Lower lobe of right lung (tissue), 2 donors: ENCODE measurements around the gene STARD8. TPM values are rescaled to one million over a fixed set of nuclear protein-coding genes. Genes with fewer than 3 reads are reported as not detected.
"Not testable (repeated sequence)": the region's sequence is repeated elsewhere in the genome, so short reads cannot be mapped to it uniquely, and the experiment has no call there.

ENCODE experiments used
- ATAC-seq, 2 donors: fragments of 200-7000 bp; cut with Tn5 transposase; one replicate each; pipeline ENCODE4 v1.9.1; 2020 to 2022; ENCODE audit warnings: mild to moderate bottlenecking in 2 of 2, moderate library complexity in 2 of 2
- DNase-seq: peaks from one replicate; pipeline ENCODE4 v3.0.0-alpha.2; 2020
- H3K27ac ChIP-seq: fragments of 200-600 bp; one replicate; pipeline ENCODE4 v1.8.0; 2022
- H3K27me3 ChIP-seq: fragments of 200-600 bp; one replicate; pipeline ENCODE4 v1.8.0; 2022; ENCODE audit warnings: low read depth
- H3K36me3 ChIP-seq: fragments of 200-600 bp; one replicate; pipeline ENCODE4 v1.8.0; 2022; ENCODE audit warnings: mild to moderate bottlenecking
- H3K4me1 ChIP-seq: fragments of 200-600 bp; one replicate; pipeline ENCODE4 v1.8.0; 2022
- H3K4me3 ChIP-seq: fragments of 200-600 bp; one replicate; pipeline ENCODE4 v1.8.0; 2022; ENCODE audit warnings: mild to moderate bottlenecking
- H3K9me3 ChIP-seq: fragments of 200-600 bp; one replicate; pipeline ENCODE4 v1.8.0; 2022
- intact Hi-C: fragments of 100-400 bp; cut with DNase I; formaldehyde crosslinking; loops from one replicate; pipeline ENCODE4 v1.11.0; 2022
- total RNA-seq: library from RNA; stranded (reverse); fragmentation: NEBNext Ultra II Directional; extraction: Animal tissue kit (Norgen Biotek cat#: 25700); gene quantifications from one replicate; pipeline ENCODE4 v1.2.1, GENCODE V29; 2021
- TF ChIP-seq, protein P1 (sequence below): fragments of 200-600 bp; IDR thresholded peaks from one replicate; pipeline ENCODE4 v1.8.0; 2022; ENCODE audit warnings: antibody characterized with exemption, mild to moderate bottlenecking
- donor health status: DM: no; HTN: yes; CAD: no; lungs with severe emphysema.

STARD8 gene
- total RNA-seq, 1 donor from 2014 or later: 36.5 TPM

DNA sequence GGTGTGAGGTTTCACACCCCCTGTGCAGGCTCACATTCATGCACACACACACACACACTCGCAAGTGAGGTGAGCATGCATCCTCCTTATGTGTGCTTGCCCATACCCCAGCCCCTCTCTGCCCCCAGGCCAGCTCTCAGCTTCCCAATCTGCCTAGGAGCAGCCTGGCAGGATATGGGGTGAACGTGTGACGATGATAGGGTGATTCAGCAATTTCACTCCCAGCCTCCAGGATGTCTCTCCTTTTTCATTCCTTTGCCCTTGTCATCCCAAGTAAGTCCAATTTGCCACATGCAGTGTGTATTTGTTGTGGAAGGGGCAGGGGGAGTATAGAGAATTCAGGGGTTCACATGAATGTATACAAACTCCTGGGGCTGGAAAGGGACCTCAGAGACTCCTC is 7.2 kb downstream of the STARD8 start:
- H3K4me1 ChIP-seq: no peaks in the 10 kb centered on the region
- no peaks in the 10 kb centered on the region for H3K36me3 ChIP-seq
- H3K27me3 ChIP-seq: no peaks in the 10 kb centered on the region
- ATAC-seq (no peak), DNase-seq (no peak)
- H3K4me3 ChIP-seq: no peak overlapping the region
- intact Hi-C loops: no loop called here
- TF ChIP-seq, protein P1, sequence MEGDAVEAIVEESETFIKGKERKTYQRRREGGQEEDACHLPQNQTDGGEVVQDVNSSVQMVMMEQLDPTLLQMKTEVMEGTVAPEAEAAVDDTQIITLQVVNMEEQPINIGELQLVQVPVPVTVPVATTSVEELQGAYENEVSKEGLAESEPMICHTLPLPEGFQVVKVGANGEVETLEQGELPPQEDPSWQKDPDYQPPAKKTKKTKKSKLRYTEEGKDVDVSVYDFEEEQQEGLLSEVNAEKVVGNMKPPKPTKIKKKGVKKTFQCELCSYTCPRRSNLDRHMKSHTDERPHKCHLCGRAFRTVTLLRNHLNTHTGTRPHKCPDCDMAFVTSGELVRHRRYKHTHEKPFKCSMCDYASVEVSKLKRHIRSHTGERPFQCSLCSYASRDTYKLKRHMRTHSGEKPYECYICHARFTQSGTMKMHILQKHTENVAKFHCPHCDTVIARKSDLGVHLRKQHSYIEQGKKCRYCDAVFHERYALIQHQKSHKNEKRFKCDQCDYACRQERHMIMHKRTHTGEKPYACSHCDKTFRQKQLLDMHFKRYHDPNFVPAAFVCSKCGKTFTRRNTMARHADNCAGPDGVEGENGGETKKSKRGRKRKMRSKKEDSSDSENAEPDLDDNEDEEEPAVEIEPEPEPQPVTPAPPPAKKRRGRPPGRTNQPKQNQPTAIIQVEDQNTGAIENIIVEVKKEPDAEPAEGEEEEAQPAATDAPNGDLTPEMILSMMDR: no peak
- H3K27ac ChIP-seq: no peak overlapping the region
- no peaks in the 10 kb centered on the region for H3K9me3 ChIP-seq

DNA sequence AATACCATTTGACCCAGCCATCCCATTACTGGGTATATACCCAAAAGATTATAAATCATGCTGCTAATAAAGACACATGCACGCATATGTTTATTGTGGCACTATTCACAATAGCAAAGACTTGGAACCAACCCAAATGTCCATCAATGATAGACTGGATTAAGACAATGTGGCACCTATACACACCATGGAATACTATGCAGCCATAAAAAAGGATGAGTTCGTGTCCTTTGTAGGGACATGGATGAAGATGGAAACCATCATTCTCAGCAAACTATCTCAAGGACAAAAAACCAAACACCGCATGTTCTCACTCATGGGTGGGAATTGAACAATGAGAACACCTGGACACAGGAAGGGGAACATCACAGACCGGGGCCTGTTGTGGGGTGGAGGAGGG is 9.0 kb downstream of the STARD8 start:
- H3K27me3 ChIP-seq, H3K9me3 ChIP-seq, DNase-seq, H3K4me3 ChIP-seq, H3K36me3 ChIP-seq, ATAC-seq, intact Hi-C loops, H3K4me1 ChIP-seq, H3K27ac ChIP-seq: not testable (repeated sequence)

DNA sequence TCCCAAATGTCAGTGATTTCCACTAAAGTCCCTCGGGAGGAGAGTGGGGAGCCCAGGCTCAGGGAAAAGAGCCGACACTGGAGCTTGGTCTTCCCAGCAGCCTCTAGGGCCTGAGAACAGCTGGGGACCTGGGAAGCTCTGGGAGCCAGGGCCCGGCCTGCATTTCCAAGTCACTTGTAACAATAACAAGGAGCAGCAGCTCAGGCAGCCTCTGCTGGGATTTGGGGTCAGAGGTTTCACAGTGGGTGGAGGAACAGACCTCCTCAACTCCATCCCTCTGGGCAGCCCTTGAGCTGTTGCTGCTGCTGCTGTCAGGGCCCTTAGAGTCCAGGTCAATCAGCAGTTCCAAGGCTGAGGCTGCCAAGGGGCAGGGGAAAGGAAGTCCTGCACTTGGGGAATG is 11.1 kb downstream of the STARD8 start:
- DNase-seq: no peak
- intact Hi-C loops: no loop called here
- peak; percentile 21 to 53 for ATAC-seq
- Histone ChIP-seq H3K9me3 (no peaks in the 10 kb centered on the region), H3K36me3 (no peaks in the 10 kb centered on the region), H3K4me1 (no peaks in the 10 kb centered on the region), H3K4me3 (no peak overlapping the region), H3K27me3 (no peaks in the 10 kb centered on the region), H3K27ac (no peak overlapping the region)
- TF ChIP-seq, protein P1: no peak

DNA sequence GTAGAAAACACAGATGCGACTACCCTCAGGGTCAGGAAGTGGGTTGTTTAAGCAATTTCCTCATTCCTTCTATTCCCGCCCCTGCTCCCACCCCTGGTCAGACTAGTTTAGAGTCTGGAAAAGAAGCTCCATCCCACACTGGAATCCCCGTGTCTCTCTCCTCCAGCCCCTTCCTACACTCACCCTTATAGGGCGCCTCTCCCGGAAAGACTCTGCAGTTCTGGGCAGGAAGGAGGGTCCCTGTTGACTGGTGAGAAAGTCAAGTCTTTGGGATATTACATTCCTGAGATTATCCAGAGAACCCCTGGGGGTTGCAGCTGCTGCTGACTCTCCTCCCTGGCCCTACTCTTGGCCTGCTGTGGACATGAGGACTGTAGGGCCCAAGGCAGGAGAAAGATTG is 11.9 kb downstream of the STARD8 start:
- no peak for ATAC-seq
- intact Hi-C loops: no loop called here

DNA sequence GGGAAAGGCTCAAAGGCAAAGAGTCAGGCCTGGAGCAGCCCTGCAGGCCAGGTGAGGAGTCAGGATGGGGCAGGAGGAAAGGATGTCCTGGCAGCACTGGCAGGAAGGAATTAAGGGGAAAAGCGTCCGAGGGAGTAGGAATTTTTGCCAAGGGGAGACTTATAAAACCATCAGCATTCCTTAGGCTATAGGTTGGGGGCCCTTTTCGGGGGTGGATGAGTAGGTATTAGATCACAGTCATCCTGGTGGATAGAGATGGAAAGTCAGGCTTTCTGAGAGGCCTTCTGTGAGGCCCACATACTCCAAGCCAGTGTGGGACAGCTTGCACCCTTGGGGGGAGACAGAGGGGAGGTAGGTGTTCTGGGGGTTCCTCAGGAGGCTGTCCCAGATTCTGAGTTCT is 12.3 kb downstream of the STARD8 start:
- no peak for ATAC-seq
- intact Hi-C loops: no loop called here
- H3K36me3 ChIP-seq: no peaks in the 10 kb centered on the region
- no peak overlapping the region for H3K4me3 ChIP-seq
- no peak for DNase-seq
- H3K9me3 ChIP-seq: no peaks in the 10 kb centered on the region
- TF ChIP-seq, protein P1: no peak
- H3K27ac ChIP-seq: no peak overlapping the region
- H3K27me3 ChIP-seq: no peaks in the 10 kb centered on the region
- no peaks in the 10 kb centered on the region for H3K4me1 ChIP-seq

More for the DNA sequence above, 11.9 kb downstream of the STARD8 start:
- TF ChIP-seq, protein P1: no peak
- no peaks in the 10 kb centered on the region for H3K36me3 ChIP-seq
- no peaks in the 10 kb centered on the region for H3K9me3 ChIP-seq
- H3K27me3 ChIP-seq: no peaks in the 10 kb centered on the region
- no peaks in the 10 kb centered on the region for H3K4me1 ChIP-seq
- no peak overlapping the region for H3K27ac ChIP-seq
- DNase-seq: no peak
- no peak overlapping the region for H3K4me3 ChIP-seq

DNA sequence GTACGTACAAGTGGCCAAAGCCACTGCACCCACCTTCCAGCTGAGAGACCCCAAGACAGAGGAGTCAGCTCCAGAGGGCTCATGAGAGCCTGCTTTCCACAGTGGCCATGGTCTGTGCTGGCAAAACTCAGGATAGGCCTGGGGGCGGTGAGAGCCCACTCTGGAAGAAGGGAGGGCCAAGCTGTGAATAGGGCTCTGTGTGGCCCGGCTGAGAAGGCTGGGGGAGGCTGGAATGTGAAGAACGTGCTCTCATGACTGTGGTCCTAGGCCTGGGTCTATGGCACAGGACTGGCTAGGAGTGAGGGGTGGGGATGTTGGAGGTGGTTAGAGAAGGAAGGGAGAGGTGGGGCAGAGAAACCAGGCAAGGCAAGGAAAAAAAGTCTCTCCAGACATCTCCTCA is 13.3 kb downstream of the STARD8 start:
- DNase-seq (no peak), ATAC-seq (no peak)
- Histone ChIP-seq H3K4me3 (no peak overlapping the region), H3K36me3 (no peaks in the 10 kb centered on the region), H3K9me3 (no peaks in the 10 kb centered on the region), H3K27me3 (no peaks in the 10 kb centered on the region), H3K4me1 (no peaks in the 10 kb centered on the region), H3K27ac (no peak overlapping the region)
- intact Hi-C loops: no loop called here
- TF ChIP-seq, protein P1: no peak
